Ishikawa (cell line): ENCODE data around the gene C3.

Source experiments
- TAF1 ChIP-seq: IDR thresholded peaks from 2 replicates; pipeline ENCODE4 v1.6.1; 2012; ENCODE audit warnings: low read depth, mild to moderate bottlenecking
- TF ChIP-seq, protein P1 (sequence below): IDR thresholded peaks from 2 replicates; pipeline ENCODE4 v1.6.1; 2012

DNA sequence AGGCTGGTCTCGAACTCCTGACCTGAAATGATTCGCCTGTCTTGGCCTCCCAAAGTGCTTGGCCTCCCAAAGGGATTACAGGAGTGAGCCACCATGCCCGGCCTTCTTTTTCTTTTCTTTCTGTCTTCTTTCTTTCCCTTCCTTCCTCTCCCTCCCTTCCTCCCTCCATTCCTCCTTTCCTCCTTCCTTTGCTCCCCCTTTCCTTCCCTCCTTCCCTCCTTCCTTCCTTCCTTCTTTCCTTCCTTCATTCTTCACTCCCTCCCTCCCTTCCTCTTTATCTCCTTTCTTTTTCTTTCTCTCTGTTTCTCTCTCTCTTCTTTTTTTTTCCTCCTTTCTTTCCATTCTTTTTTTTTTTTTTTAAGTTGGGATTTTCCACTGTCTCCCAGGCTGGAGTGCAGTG lies 12.1 kb downstream of the C3 start:
- TF ChIP-seq, protein P1, sequence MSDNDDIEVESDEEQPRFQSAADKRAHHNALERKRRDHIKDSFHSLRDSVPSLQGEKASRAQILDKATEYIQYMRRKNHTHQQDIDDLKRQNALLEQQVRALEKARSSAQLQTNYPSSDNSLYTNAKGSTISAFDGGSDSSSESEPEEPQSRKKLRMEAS = no peak
- no peak for TF ChIP-seq TAF1
